Liver (tissue), 9 donors: ENCODE data around the gene MT2A. TPM values are rescaled to one million over a fixed set of nuclear protein-coding genes. Genes with fewer than 3 reads are reported as not detected.

Experiments used
- DNase-seq: peaks from one replicate; pipeline ENCODE4 v3.0.0-alpha.2; 2017; ENCODE audit warnings: low spot score
- H3K27ac ChIP-seq, 2 donors: one replicate each; pipeline ENCODE4 v1.7.0; 2013; ENCODE audit warnings: inconsistent platforms in 2 of 2, low read length in 2 of 2, control low read depth in 1 of 2, low read depth in 1 of 2, mild to moderate bottlenecking in 1 of 2
- H3K27me3 ChIP-seq, 4 donors: one replicate each; pipeline versions ENCODE4 v1.6.1 to v1.7.0; 2013; ENCODE audit warnings: low read length in 3 of 4, inconsistent platforms in 1 of 4, mild to moderate bottlenecking in 1 of 4, moderate library complexity in 1 of 4; ENCODE audit not compliant: control insufficient read depth in 4 of 4, insufficient read depth in 4 of 4
- H3K36me3 ChIP-seq, 4 donors: one replicate each; pipeline versions ENCODE4 v1.6.1 to v1.7.0; 2013; ENCODE audit warnings: low read length in 3 of 4, mild to moderate bottlenecking in 3 of 4, low read depth in 1 of 4, moderate library complexity in 1 of 4; ENCODE audit not compliant: control insufficient read depth in 4 of 4, insufficient read depth in 3 of 4
- H3K4me1 ChIP-seq, 4 donors: one replicate each; pipeline versions ENCODE4 v1.6.1 to v1.7.0; 2013; ENCODE audit warnings: low read length in 3 of 4, mild to moderate bottlenecking in 3 of 4, moderate library complexity in 1 of 4; ENCODE audit not compliant: control insufficient read depth in 4 of 4, insufficient read depth in 4 of 4
- H3K4me3 ChIP-seq, 3 donors: one replicate each; pipeline versions ENCODE4 v1.6.1 to v1.7.0; 2013; ENCODE audit warnings: low read length in 3 of 3, control low read depth in 1 of 3, low read depth in 1 of 3, mild to moderate bottlenecking in 1 of 3
- H3K9ac ChIP-seq, 2 donors: one replicate each; pipeline ENCODE4 v1.7.0; 2013; ENCODE audit warnings: low read length in 2 of 2, mild to moderate bottlenecking in 2 of 2, moderate library complexity in 2 of 2, control low read depth in 1 of 2, low read depth in 1 of 2
- H3K9me3 ChIP-seq, 4 donors: one replicate each; pipeline versions ENCODE4 v1.6.1 to v1.7.0; 2013; ENCODE audit warnings: low read length in 3 of 4; ENCODE audit not compliant: control insufficient read depth in 4 of 4
- FOXA1 ChIP-seq: IDR thresholded peaks from 2 replicates; pipeline ENCODE4 v1.6.1; 2016; ENCODE audit warnings: antibody characterized with exemption
- GABPA ChIP-seq, 2 donors: IDR thresholded peaks in 1 of 2; conservative IDR thresholded peaks in 1 of 2; 2 replicates each; pipeline ENCODE4 v1.6.1; 2016; ENCODE audit warnings: antibody characterized with exemption in 2 of 2, mild to moderate bottlenecking in 1 of 2, moderate library complexity in 1 of 2
- HNF4G ChIP-seq: IDR thresholded peaks from 2 replicates; pipeline ENCODE4 v1.6.1; 2016; ENCODE audit warnings: antibody characterized with exemption
- JUND ChIP-seq, 2 donors: IDR thresholded peaks; 2 replicates each; pipeline ENCODE4 v1.6.1; 2016; ENCODE audit warnings: antibody characterized with exemption in 2 of 2
- NR2F2 ChIP-seq: IDR thresholded peaks from 2 replicates; pipeline ENCODE4 v1.6.1; 2016; ENCODE audit warnings: antibody characterized with exemption
- RAD21 ChIP-seq, 2 donors: IDR thresholded peaks; 2 replicates each; pipeline ENCODE4 v1.6.1; 2016; ENCODE audit warnings: antibody characterized with exemption in 2 of 2, mild to moderate bottlenecking in 2 of 2
- RXRA ChIP-seq, 2 donors: IDR thresholded peaks; 2 replicates each; pipeline ENCODE4 v1.6.1; 2017 to 2018; ENCODE audit warnings: antibody characterized with exemption in 2 of 2, mild to moderate bottlenecking in 1 of 2
- SP1 ChIP-seq: IDR thresholded peaks from 2 replicates; pipeline ENCODE4 v1.6.1; 2018; ENCODE audit warnings: antibody characterized with exemption, mild to moderate bottlenecking
- WGBS: extraction: QIAGEN DNeasy Blood & Tissue Kit; methylation state at CpG from one replicate; pipeline ENCODE4 v1.1.7; 2013; 5-methylcytosine and 5-hydroxymethylcytosine counted together
- polyA plus RNA-seq, 2 donors: library from polyadenylated mRNA; stranded (reverse) in 1 of 2; unstranded in 1 of 2; fragments of 200-250 nt in 1 of 2; fragments of >200 nt in 1 of 2; fragmentation: Nextera tagmentation in 1 of 2; extraction: Ambion mirVana in 1 of 2; gene quantifications; one replicate each; pipeline versions ENCODE4 v1.2.1 to v1.2.3, GENCODE V29; 2013 to 2015
- total RNA-seq, 2 donors: library from RNA; depleted of rRNA; stranded (reverse); fragments of >200 nt; gene quantifications; one replicate each; pipeline ENCODE4 v1.2.3, GENCODE V29; 2014
- TF ChIP-seq, protein P1 (sequence below): IDR thresholded peaks from 2 replicates; pipeline ENCODE4 v1.6.1; 2016; ENCODE audit warnings: antibody characterized with exemption, mild to moderate bottlenecking
- TF ChIP-seq, protein P2 (sequence below): fragments of 150-350 bp; IDR thresholded peaks from 2 replicates; pipeline ENCODE4 v1.5.1; 2017; ENCODE audit warnings: improper control_type of control experiment, low read depth, low read length; ENCODE audit not compliant: missing input control
- TF ChIP-seq, protein P3 (sequence below): IDR thresholded peaks from 2 replicates; pipeline ENCODE4 v1.6.1; 2016; ENCODE audit warnings: antibody characterized with exemption
- TF ChIP-seq, protein P4 (sequence below): IDR thresholded peaks from 2 replicates; pipeline ENCODE4 v1.6.1; 2016; ENCODE audit warnings: antibody characterized with exemption
- donor health status: healthy.
- donor health status: healthy.
- donor health status: healthy.
- donor health status: healthy.
- donor health status: healthy.

MT2A gene
- total and polyA plus RNA-seq, 4 donors = 45.8 to 5,206 (median 2,233) TPM

DNA sequence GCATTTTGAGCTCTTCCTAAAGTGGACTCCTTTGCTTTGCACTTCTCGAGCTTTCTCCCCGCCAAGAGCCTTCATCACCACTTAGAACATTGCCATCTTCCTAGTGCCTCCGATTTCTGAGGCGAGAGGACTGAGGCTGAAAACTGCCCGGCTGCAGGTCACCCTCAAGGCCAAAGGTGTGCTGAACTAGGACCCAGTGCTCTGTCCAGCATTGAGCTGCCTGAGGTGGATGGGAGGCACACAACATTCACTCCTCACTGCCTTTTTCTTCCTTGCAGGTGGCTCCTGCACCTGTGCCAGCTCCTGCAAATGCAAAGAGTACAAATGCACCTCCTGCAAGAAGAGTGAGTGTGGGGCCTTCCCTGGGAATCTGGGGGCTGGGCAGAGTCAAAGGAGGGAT lies 35.4 kb downstream of the MT2A start:
- Histone ChIP-seq H3K4me1 (peaks cover 10 to 43% (median 22%) of the 10 kb centered on the region in 4 donors), H3K27ac (peak overlapping the region; percentile 70 to 88), H3K9me3 (no peaks in the 10 kb centered on the region), H3K9ac (peak overlapping the region; percentile 46 to 51), H3K36me3 (no peaks in the 10 kb centered on the region), H3K4me3 (peak overlapping the region in 2 of 3 donors; percentile 50 to 61), H3K27me3 (no peaks in the 10 kb centered on the region)
- WGBS = 41% methylated on average over 5 of the region's 5 CpGs
- no peak for TF ChIP-seq NR2F2
- TF ChIP-seq, protein P1, sequence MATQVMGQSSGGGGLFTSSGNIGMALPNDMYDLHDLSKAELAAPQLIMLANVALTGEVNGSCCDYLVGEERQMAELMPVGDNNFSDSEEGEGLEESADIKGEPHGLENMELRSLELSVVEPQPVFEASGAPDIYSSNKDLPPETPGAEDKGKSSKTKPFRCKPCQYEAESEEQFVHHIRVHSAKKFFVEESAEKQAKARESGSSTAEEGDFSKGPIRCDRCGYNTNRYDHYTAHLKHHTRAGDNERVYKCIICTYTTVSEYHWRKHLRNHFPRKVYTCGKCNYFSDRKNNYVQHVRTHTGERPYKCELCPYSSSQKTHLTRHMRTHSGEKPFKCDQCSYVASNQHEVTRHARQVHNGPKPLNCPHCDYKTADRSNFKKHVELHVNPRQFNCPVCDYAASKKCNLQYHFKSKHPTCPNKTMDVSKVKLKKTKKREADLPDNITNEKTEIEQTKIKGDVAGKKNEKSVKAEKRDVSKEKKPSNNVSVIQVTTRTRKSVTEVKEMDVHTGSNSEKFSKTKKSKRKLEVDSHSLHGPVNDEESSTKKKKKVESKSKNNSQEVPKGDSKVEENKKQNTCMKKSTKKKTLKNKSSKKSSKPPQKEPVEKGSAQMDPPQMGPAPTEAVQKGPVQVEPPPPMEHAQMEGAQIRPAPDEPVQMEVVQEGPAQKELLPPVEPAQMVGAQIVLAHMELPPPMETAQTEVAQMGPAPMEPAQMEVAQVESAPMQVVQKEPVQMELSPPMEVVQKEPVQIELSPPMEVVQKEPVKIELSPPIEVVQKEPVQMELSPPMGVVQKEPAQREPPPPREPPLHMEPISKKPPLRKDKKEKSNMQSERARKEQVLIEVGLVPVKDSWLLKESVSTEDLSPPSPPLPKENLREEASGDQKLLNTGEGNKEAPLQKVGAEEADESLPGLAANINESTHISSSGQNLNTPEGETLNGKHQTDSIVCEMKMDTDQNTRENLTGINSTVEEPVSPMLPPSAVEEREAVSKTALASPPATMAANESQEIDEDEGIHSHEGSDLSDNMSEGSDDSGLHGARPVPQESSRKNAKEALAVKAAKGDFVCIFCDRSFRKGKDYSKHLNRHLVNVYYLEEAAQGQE = peak; percentile 89
- no peak for DNase-seq

DNA sequence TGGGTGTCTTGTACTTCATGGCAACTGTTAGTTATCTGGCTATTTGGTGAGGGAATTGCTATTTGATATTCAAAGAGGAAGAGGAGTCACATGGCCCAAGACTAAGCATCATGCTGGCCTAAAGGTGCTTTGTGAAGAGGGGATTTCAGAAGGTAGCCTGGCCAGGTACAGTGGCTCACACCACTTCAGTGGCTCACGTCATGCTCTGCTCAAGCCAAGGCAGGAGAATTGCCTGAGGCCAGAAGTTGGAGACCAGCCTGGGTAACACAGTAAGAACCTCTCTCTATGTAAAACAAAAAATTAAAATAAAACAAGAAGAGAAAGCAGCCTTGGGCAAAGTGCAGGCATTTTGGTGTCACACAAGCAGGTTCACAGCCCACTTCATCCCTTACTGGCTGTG lies 36.9 kb downstream of the MT2A start:
- Histone ChIP-seq H3K4me3 (no peak overlapping the region), H3K9ac (no peak overlapping the region), H3K4me1 (peaks cover 5 to 35% (median 18%) of the 10 kb centered on the region in 4 donors), H3K27me3 (no peaks in the 10 kb centered on the region), H3K27ac (no peak overlapping the region), H3K36me3 (no peaks in the 10 kb centered on the region), H3K9me3 (no peaks in the 10 kb centered on the region)
- 100% methylated on average over 1 of the region's 1 CpG for WGBS
- no peak for DNase-seq
- TF ChIP-seq RXRA (IDR thresholded peaks at IDR 0.05) (no peak), RAD21 (IDR thresholded peaks at IDR 0.05) (no peak), FOXA1 (no peak), SP1 (no peak), HNF4G (no peak), GABPA (IDR thresholded peaks at IDR 0.05 in 1 of 2, conservative IDR thresholded peaks at IDR 0.05 in 1 of 2) (no peak), JUND (IDR thresholded peaks at IDR 0.05) (no peak)
- TF ChIP-seq, protein P2, sequence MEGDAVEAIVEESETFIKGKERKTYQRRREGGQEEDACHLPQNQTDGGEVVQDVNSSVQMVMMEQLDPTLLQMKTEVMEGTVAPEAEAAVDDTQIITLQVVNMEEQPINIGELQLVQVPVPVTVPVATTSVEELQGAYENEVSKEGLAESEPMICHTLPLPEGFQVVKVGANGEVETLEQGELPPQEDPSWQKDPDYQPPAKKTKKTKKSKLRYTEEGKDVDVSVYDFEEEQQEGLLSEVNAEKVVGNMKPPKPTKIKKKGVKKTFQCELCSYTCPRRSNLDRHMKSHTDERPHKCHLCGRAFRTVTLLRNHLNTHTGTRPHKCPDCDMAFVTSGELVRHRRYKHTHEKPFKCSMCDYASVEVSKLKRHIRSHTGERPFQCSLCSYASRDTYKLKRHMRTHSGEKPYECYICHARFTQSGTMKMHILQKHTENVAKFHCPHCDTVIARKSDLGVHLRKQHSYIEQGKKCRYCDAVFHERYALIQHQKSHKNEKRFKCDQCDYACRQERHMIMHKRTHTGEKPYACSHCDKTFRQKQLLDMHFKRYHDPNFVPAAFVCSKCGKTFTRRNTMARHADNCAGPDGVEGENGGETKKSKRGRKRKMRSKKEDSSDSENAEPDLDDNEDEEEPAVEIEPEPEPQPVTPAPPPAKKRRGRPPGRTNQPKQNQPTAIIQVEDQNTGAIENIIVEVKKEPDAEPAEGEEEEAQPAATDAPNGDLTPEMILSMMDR = no peak
- TF ChIP-seq, protein P3, sequence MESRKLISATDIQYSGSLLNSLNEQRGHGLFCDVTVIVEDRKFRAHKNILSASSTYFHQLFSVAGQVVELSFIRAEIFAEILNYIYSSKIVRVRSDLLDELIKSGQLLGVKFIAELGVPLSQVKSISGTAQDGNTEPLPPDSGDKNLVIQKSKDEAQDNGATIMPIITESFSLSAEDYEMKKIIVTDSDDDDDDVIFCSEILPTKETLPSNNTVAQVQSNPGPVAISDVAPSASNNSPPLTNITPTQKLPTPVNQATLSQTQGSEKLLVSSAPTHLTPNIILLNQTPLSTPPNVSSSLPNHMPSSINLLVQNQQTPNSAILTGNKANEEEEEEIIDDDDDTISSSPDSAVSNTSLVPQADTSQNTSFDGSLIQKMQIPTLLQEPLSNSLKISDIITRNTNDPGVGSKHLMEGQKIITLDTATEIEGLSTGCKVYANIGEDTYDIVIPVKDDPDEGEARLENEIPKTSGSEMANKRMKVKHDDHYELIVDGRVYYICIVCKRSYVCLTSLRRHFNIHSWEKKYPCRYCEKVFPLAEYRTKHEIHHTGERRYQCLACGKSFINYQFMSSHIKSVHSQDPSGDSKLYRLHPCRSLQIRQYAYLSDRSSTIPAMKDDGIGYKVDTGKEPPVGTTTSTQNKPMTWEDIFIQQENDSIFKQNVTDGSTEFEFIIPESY = no peak
- TF ChIP-seq, protein P4, sequence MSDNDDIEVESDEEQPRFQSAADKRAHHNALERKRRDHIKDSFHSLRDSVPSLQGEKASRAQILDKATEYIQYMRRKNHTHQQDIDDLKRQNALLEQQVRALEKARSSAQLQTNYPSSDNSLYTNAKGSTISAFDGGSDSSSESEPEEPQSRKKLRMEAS = no peak
